H1 (cell line): ENCODE results near the gene CEP89. TPM values are rescaled to one million over a fixed set of nuclear protein-coding genes. Genes with fewer than 3 reads are reported as not detected.

ENCODE experiments used
- CTCF ChIA-PET: fragments of 300-600 bp; sonication (Branson Sonifier 250); formaldehyde crosslinking; loops from one replicate; lab custom pipeline; 2021; ENCODE audit not compliant: partially characterized antibody; lab: Charles Lee
- POLR2A ChIA-PET: fragments of 300-600 bp; sonication (Branson Sonifier 250); formaldehyde crosslinking; loops from one replicate; lab custom pipeline; 2021; ENCODE audit warnings: inconsistent platforms; ENCODE audit not compliant: partially characterized antibody; lab: Charles Lee
- DNase-seq, 2 experiments: peaks; one replicate each; pipeline versions ENCODE4 v3.0.0 to v3.0.0-alpha.2; 2010 to 2022; ENCODE audit warnings: low spot score in 2 of 2, low read depth in 1 of 2, mixed read lengths in 1 of 2
- FAIRE-seq: peaks from 2 replicates; lab custom pipeline; 2011; peaks lifted over from hg19 to GRCh38; lab: Jason Lieb, UNC
- H2AFZ ChIP-seq: 2 replicates; pipeline ENCODE4 v1.8.1; 2012; ENCODE audit warnings: low read length, inconsistent platforms
- H2AK5ac ChIP-seq: 2 replicates; pipeline ENCODE4 v1.6.1; 2013; ENCODE audit warnings: low read depth, low read length
- H2BK120ac ChIP-seq: replicated peaks from 2 replicates; pipeline ENCODE3; 2013; ENCODE audit warnings: low read depth, low read length, inconsistent platforms
- H2BK12ac ChIP-seq: 2 replicates; pipeline ENCODE4 v1.6.1; 2013; ENCODE audit warnings: low read depth, low read length
- H2BK15ac ChIP-seq: 2 replicates; pipeline ENCODE4 v1.6.1; 2013; ENCODE audit warnings: low read length
- H2BK20ac ChIP-seq: 2 replicates; pipeline ENCODE4 v1.6.1; 2013; ENCODE audit warnings: low read length
- H2BK5ac ChIP-seq: 2 replicates; pipeline ENCODE4 v1.6.1; 2013; ENCODE audit warnings: low read depth, low read length
- H3K14ac ChIP-seq: 2 replicates; pipeline ENCODE4 v1.6.1; 2013; ENCODE audit warnings: inconsistent platforms; ENCODE audit not compliant: insufficient read length
- H3K18ac ChIP-seq: 2 replicates; pipeline ENCODE4 v1.6.1; 2013; ENCODE audit warnings: low read length; ENCODE audit errors: extremely low read depth
- H3K23ac ChIP-seq: 2 replicates; pipeline ENCODE4 v1.6.1; 2013; ENCODE audit warnings: inconsistent platforms; ENCODE audit not compliant: insufficient read length
- H3K23me2 ChIP-seq: 2 replicates; pipeline ENCODE4 v1.6.1; 2013; ENCODE audit warnings: low read depth, low read length
- H3K27ac ChIP-seq: 2 replicates; pipeline ENCODE4 v1.6.1; 2011; ENCODE audit warnings: low read depth, low read length, inconsistent platforms
- H3K27me3 ChIP-seq, 4 experiments: replicated peaks in 1 of 4; 1 replicate in 1 of 4; 2 replicates in 3 of 4; pipeline versions ENCODE4 v1.6.1 to v1.8.1; 2011 to 2013; ENCODE audit warnings: low read length in 3 of 4, mild to moderate bottlenecking in 3 of 4, inconsistent platforms in 2 of 4, mixed read lengths in 2 of 4, moderate library complexity in 1 of 4; ENCODE audit not compliant: control insufficient read depth in 3 of 4, insufficient read depth in 3 of 4; ENCODE audit errors: extremely low read depth in 1 of 4
- H3K36me3 ChIP-seq, 4 experiments: 2 replicates each; pipeline versions ENCODE4 v1.6.1 to v1.8.1; 2011 to 2013; ENCODE audit warnings: mild to moderate bottlenecking in 4 of 4, low read length in 3 of 4, moderate library complexity in 2 of 4, control low read depth in 1 of 4, inconsistent platforms in 1 of 4; ENCODE audit not compliant: insufficient read depth in 4 of 4, control insufficient read depth in 2 of 4
- H3K4ac ChIP-seq: replicated peaks from 2 replicates; pipeline ENCODE3; 2013; ENCODE audit warnings: low read length, low read depth, mixed read lengths, inconsistent platforms; ENCODE audit not compliant: insufficient read length
- H3K4me1 ChIP-seq, 4 experiments: replicated peaks in 1 of 4; 1 replicate in 1 of 4; 2 replicates in 3 of 4; pipeline versions ENCODE4 v1.6.1 to v1.8.1; 2011 to 2013; ENCODE audit warnings: low read length in 3 of 4, inconsistent platforms in 2 of 4, mixed read lengths in 1 of 4; ENCODE audit not compliant: insufficient read depth in 4 of 4, control insufficient read depth in 3 of 4
- H3K4me2 ChIP-seq, 2 experiments: 2 replicates each; pipeline versions ENCODE4 v1.6.1 to v1.8.1; 2011 to 2013; ENCODE audit warnings: low read depth in 2 of 2, low read length in 2 of 2, control low read depth in 1 of 2, inconsistent platforms in 1 of 2, mild to moderate bottlenecking in 1 of 2; ENCODE audit not compliant: insufficient read depth in 1 of 2
- H3K4me3 ChIP-seq, 4 experiments: fragments of 200-600, 300-600 bp in 1 of 4; sonication (generic), shearing (Covaris generic), sonication (Bioruptor Twin) in 1 of 4; 2 replicates each; pipeline versions ENCODE4 v1.5.1 to v1.8.1; 2011 to 2016; ENCODE audit warnings: low read length in 4 of 4, low read depth in 3 of 4, control low read depth in 2 of 4, inconsistent platforms in 2 of 4, mild to moderate bottlenecking in 2 of 4, mixed read lengths in 1 of 4, moderate library complexity in 1 of 4; ENCODE audit not compliant: insufficient read depth in 2 of 4; ENCODE audit errors: extremely low read depth in 1 of 4
- H3K56ac ChIP-seq: replicated peaks from 2 replicates; pipeline ENCODE3; 2013; ENCODE audit warnings: low read depth, mild to moderate bottlenecking, mixed read lengths, low read length, inconsistent platforms; ENCODE audit not compliant: insufficient read length
- H3K79me1 ChIP-seq: 2 replicates; pipeline ENCODE4 v1.6.1; 2013; ENCODE audit warnings: low read depth, low read length, control low read depth
- H3K79me2 ChIP-seq, 2 experiments: 2 replicates each; pipeline versions ENCODE4 v1.6.1 to v1.8.1; 2012 to 2013; ENCODE audit warnings: low read length in 2 of 2, mild to moderate bottlenecking in 2 of 2, inconsistent platforms in 1 of 2; ENCODE audit not compliant: insufficient read depth in 2 of 2, control insufficient read depth in 1 of 2
- H3K9ac ChIP-seq, 4 experiments: replicated peaks in 1 of 4; 1 replicate in 1 of 4; 2 replicates in 3 of 4; pipeline versions ENCODE4 v1.6.1 to v1.8.1; 2011 to 2013; ENCODE audit warnings: low read depth in 3 of 4, low read length in 3 of 4, control low read depth in 2 of 4, mild to moderate bottlenecking in 2 of 4, moderate library complexity in 2 of 4, inconsistent platforms in 1 of 4; ENCODE audit errors: extremely low read depth in 1 of 4
- H3K9me3 ChIP-seq, 2 experiments: 2 replicates each; pipeline versions ENCODE4 v1.6.1 to v1.8.1; 2012 to 2013; ENCODE audit warnings: mild to moderate bottlenecking in 2 of 2, moderate library complexity in 2 of 2, control low read depth in 1 of 2, inconsistent platforms in 1 of 2, low read depth in 1 of 2, low read length in 1 of 2, mixed read lengths in 1 of 2; ENCODE audit not compliant: insufficient read depth in 2 of 2
- H4K20me1 ChIP-seq, 2 experiments: replicated peaks in 1 of 2; 2 replicates each; pipeline versions ENCODE3 to v1.8.1; 2011 to 2013; ENCODE audit warnings: inconsistent platforms in 2 of 2, low read length in 2 of 2, mild to moderate bottlenecking in 1 of 2; ENCODE audit not compliant: insufficient read depth in 2 of 2, control insufficient read depth in 1 of 2
- H4K5ac ChIP-seq: 2 replicates; pipeline ENCODE4 v1.6.1; 2013; ENCODE audit warnings: low read length, low read depth, mixed read lengths, inconsistent platforms; ENCODE audit not compliant: insufficient read length
- H4K8ac ChIP-seq: 2 replicates; pipeline ENCODE4 v1.8.0; 2013; ENCODE audit warnings: mild to moderate bottlenecking, moderate library complexity, low read length, inconsistent platforms; ENCODE audit not compliant: insufficient read depth; ENCODE audit errors: extremely low read depth
- H4K91ac ChIP-seq: replicated peaks from 2 replicates; pipeline ENCODE3; 2013; ENCODE audit warnings: low read length, mixed read lengths, inconsistent platforms; ENCODE audit not compliant: insufficient read length
- KDM5A ChIP-seq: fragments of 200-600 bp; IDR thresholded peaks from 2 replicates; pipeline ENCODE4 v1.7.1; 2012; ENCODE audit warnings: mild to moderate bottlenecking, low read length, inconsistent platforms, mixed read lengths
- SIN3A ChIP-seq, 2 experiments: IDR thresholded peaks in 1 of 2; conservative IDR thresholded peaks in 1 of 2; 2 replicates each; pipeline ENCODE4 v1.6.1; 2011 to 2012; ENCODE audit warnings: low read length in 2 of 2, improper control_type of control experiment in 1 of 2, low read depth in 1 of 2, mild to moderate bottlenecking in 1 of 2
- WGBS, 2 experiments: shearing (Covaris generic) in 1 of 2; methylation state at CpG; one replicate each; pipeline versions ENCODE4 v1.1.6 to v1.1.7; 2013 to 2015; ENCODE audit warnings: low lambda C conversion rate in 2 of 2, mixed read lengths in 2 of 2, inconsistent platforms in 1 of 2, low coverage in 1 of 2, missing lambda C conversion rate in 1 of 2; ENCODE audit not compliant: insufficient replicate concordance in 2 of 2, insufficient coverage in 1 of 2, insufficient read length in 1 of 2; ENCODE audit errors: extremely low coverage in 1 of 2, missing lambda C conversion rate in 1 of 2; 5-methylcytosine and 5-hydroxymethylcytosine counted together
- polyA plus RNA-seq, 7 experiments: library from polyadenylated mRNA; depleted of rRNA in 3 of 7; stranded (reverse) in 5 of 7; unstranded in 2 of 7; fragments of >200 nt in 5 of 7; fragments of 200-250 nt in 2 of 7; gene quantifications; 1 replicate in 5 of 7; 2 replicates in 1 of 7; 4 replicates in 1 of 7; pipeline versions ENCODE4 v1.2.1 to v1.2.3, GENCODE V29; 2011 to 2013; ENCODE audit warnings: missing spikeins in 2 of 7, mixed read lengths in 2 of 7
- total RNA-seq: library from RNA; stranded (reverse); fragmentation: NEBNext Ultra II Directional; extraction: Animal tissue kit (Norgen Biotek cat#: 25700); gene quantifications from 2 replicates; pipeline ENCODE4 v1.2.1, GENCODE V29; 2021

The CEP89 gene
- total and polyA plus RNA-seq, 2 of the 8 experiments (the other 6 are each of a cell fraction or from before 2014, with no cell fraction given): 23.0 to 23.6 TPM

GRCh38 chr19:32916969-32917615, 54.7 kb downstream of the CEP89 start:
- H3K79me2 ChIP-seq: no peaks in the 10 kb centered on the region
- no peak overlapping the region for H3K27ac ChIP-seq
- H2AFZ ChIP-seq: no peak overlapping the region; the same call in 1 of the 2 replicates
- H3K9ac ChIP-seq: no peak overlapping the region
- no peaks in the 10 kb centered on the region for H3K27me3 ChIP-seq
- peak overlapping the region; percentile 35; the same call in 1 of the 2 replicates for H2BK5ac ChIP-seq
- DNase-seq: no peak
- no peak overlapping the region for H3K4ac ChIP-seq
- POLR2A ChIA-PET: no interaction called here
- H3K23me2 ChIP-seq: no peaks in the 10 kb centered on the region
- H3K36me3 ChIP-seq: peaks cover 0 to 3% (median 0%) of the 10 kb centered on the region in 4 experiments; a peak in 2 of 8 replicates
- 61% methylated on average over 4 of the region's 4 CpGs; no CpG with 5 or more reads in 1 of the 2 experiments for WGBS, 2 experiments
- peak overlapping the region; percentile 48; the same call in 1 of the 2 replicates for H3K18ac ChIP-seq
- no peak overlapping the region for H2BK15ac ChIP-seq
- H3K9me3 ChIP-seq: no peaks in the 10 kb centered on the region
- no peak overlapping the region for H3K56ac ChIP-seq
- FAIRE-seq: no peak
- H2BK20ac ChIP-seq: no peak overlapping the region
- no peak overlapping the region for H4K5ac ChIP-seq
- no peak overlapping the region for H2AK5ac ChIP-seq
- no peaks in the 10 kb centered on the region for H4K20me1 ChIP-seq
- CTCF ChIA-PET: no interaction called here
- H4K91ac ChIP-seq: no peak overlapping the region
- H3K4me2 ChIP-seq: no peak overlapping the region
- H3K4me1 ChIP-seq: peaks cover 0 to 10% (median 6%) of the 10 kb centered on the region in 4 experiments; a peak in 4 of 7 replicates
- H4K8ac ChIP-seq: no peak overlapping the region
- H2BK12ac ChIP-seq: 0 out of 2 replicates have a peak overlapping the region, but pooled peaks have one; percentile 27
- no peaks in the 10 kb centered on the region for H3K79me1 ChIP-seq
- no peak overlapping the region for H3K14ac ChIP-seq
- H3K4me3 ChIP-seq: no peak overlapping the region
- H2BK120ac ChIP-seq: no peak overlapping the region
- H3K23ac ChIP-seq: no peak overlapping the region
- TF ChIP-seq KDM5A (no peak), SIN3A (conservative IDR thresholded peaks at IDR 0.05 in 1 of 2, IDR thresholded peaks at IDR 0.05 in 1 of 2; ENCODE audit: low read depth in 1 of 2, low read length in 2 of 2) (no peak)
